Natural killer cell (primary cell): Measurements from ENCODE around the gene MRPL30. TPM values are rescaled to one million over a fixed set of nuclear protein-coding genes. Genes with fewer than 3 reads are reported as not detected.
A peak's percentile ranks its signal among the peaks of the same experiment; 100 is the strongest.
"Not testable (repeated sequence)": the region's sequence is repeated elsewhere in the genome, so short reads cannot be mapped to it uniquely, and the experiment has no call there.

Source experiments
- ATAC-seq, 3 donors: fragments of 150-1000 bp in 2 of 3; fragments of 200-7000 bp in 1 of 3; cut with Tn5 transposase; 1 replicate in 1 of 3; 2 replicates in 2 of 3; pipeline ENCODE4 v1.10.0; 2021; ENCODE audit warnings: mild to moderate bottlenecking in 2 of 3, moderate library complexity in 2 of 3
- DNase-seq, 2 donors: peaks; one replicate each; pipeline versions ENCODE4 v3.0.0 to v3.0.0-alpha.2; 2013 to 2021; ENCODE audit warnings: mixed read lengths in 1 of 2
- H3K27ac ChIP-seq: one replicate; pipeline ENCODE4 v1.5.1; 2013; ENCODE audit warnings: mild to moderate bottlenecking, low read length
- H3K27me3 ChIP-seq: one replicate; pipeline ENCODE4 v1.6.1; 2013; ENCODE audit warnings: low read length; ENCODE audit not compliant: control insufficient read depth, insufficient read depth
- H3K36me3 ChIP-seq: one replicate; pipeline ENCODE4 v1.6.1; 2013; ENCODE audit warnings: low read length; ENCODE audit not compliant: control insufficient read depth, insufficient read depth
- H3K4me1 ChIP-seq: one replicate; pipeline ENCODE4 v1.6.1; 2013; ENCODE audit warnings: low read length; ENCODE audit not compliant: control insufficient read depth, insufficient read depth
- H3K4me3 ChIP-seq: one replicate; pipeline ENCODE4 v1.5.1; 2013; ENCODE audit warnings: low read length
- H3K9me3 ChIP-seq: one replicate; pipeline ENCODE4 v1.6.1; 2013; ENCODE audit warnings: low read length; ENCODE audit not compliant: control insufficient read depth, insufficient read depth
- H3K27ac Mint-ChIP-seq, 2 donors: one replicate each; pipeline ENCODE4 v1.8.0; 2022; ENCODE audit warnings: mild to moderate bottlenecking in 2 of 2, mixed read lengths in 2 of 2, moderate library complexity in 1 of 2
- H3K27me3 Mint-ChIP-seq, 2 donors: one replicate each; pipeline ENCODE4 v1.8.0; 2022; ENCODE audit warnings: low read depth in 2 of 2, mixed read lengths in 2 of 2
- H3K36me3 Mint-ChIP-seq: one replicate; pipeline ENCODE4 v1.8.0; 2022; ENCODE audit warnings: mixed read lengths
- H3K4me1 Mint-ChIP-seq, 2 donors: one replicate each; pipeline ENCODE4 v1.8.0; 2022; ENCODE audit warnings: mixed read lengths in 2 of 2
- H3K4me3 Mint-ChIP-seq: one replicate; pipeline ENCODE4 v1.8.0; 2022; ENCODE audit warnings: mild to moderate bottlenecking, moderate library complexity, mixed read lengths
- H3K9me3 Mint-ChIP-seq, 2 donors: one replicate each; pipeline ENCODE4 v1.8.0; 2022; ENCODE audit warnings: mixed read lengths in 2 of 2
- WGBS: methylation state at CpG from one replicate; pipeline ENCODE4 v1.1.7; 2013; ENCODE audit warnings: missing lambda C conversion rate; ENCODE audit not compliant: insufficient coverage; 5-methylcytosine and 5-hydroxymethylcytosine counted together
- intact Hi-C: fragments of 100-400 bp; cut with micrococcal nuclease; formaldehyde crosslinking; loops from one replicate; pipeline ENCODE4 v1.14.2; 2022
- total RNA-seq, 4 donors: library from RNA; stranded (reverse); fragments of 120-200 nt in 1 of 4; gene quantifications; one replicate each; pipeline versions ENCODE4 v1.2.3 to v1.2.4, GENCODE V29; 2013 to 2022
- TF ChIP-seq, protein P1 (sequence below): fragments of 200-600 bp; IDR thresholded peaks from one replicate; pipeline ENCODE4 v1.8.0; 2022; ENCODE audit warnings: antibody characterized with exemption

MRPL30 gene
- total RNA-seq, 3 donors from 2014 or later (not counting 1 experiment from before 2014, with no cell fraction given), result 16.0 to 18.6 (median 16.9) TPM

DNA sequence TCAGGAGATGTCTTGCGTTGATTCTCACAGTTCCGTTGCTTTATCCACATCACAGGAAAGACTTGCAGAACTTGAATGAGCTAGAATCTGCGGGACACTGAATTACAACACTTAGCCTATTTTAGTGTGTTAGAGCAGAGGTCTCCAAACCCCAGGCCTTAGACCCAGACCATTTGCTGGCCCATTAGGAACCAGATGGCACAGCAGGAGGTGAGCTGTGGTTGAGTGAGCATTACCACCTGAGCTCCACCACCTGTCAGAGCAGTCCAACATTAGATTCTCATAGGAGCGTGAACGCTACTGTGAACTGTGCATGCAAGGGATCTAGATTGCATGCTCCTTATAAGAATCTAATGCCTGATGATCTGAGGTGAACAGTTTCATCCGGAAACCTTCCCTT, 3.8 kb downstream of the MRPL30 start:
- Histone ChIP-seq H3K4me1 (peaks cover 11% of the 10 kb centered on the region), H3K36me3 (peaks cover 7% of the 10 kb centered on the region), H3K9me3 (no peaks in the 10 kb centered on the region), H3K4me3 (no peak overlapping the region), H3K27ac (no peak overlapping the region), H3K27me3 (no peaks in the 10 kb centered on the region)
- Mint-ChIP-seq H3K36me3 (no peaks in the 10 kb centered on the region), H3K9me3 (no peaks in the 10 kb centered on the region), H3K27me3 (no peaks in the 10 kb centered on the region), H3K27ac (peak overlapping the region in 1 of 2 donors; percentile 51), H3K4me1 (peaks cover 36 to 38% of the 10 kb centered on the region in 2 donors), H3K4me3 (no peak overlapping the region)
- 100% methylated on average over 5 of the region's 6 CpGs for WGBS
- no peak for DNase-seq
- TF ChIP-seq, protein P1, sequence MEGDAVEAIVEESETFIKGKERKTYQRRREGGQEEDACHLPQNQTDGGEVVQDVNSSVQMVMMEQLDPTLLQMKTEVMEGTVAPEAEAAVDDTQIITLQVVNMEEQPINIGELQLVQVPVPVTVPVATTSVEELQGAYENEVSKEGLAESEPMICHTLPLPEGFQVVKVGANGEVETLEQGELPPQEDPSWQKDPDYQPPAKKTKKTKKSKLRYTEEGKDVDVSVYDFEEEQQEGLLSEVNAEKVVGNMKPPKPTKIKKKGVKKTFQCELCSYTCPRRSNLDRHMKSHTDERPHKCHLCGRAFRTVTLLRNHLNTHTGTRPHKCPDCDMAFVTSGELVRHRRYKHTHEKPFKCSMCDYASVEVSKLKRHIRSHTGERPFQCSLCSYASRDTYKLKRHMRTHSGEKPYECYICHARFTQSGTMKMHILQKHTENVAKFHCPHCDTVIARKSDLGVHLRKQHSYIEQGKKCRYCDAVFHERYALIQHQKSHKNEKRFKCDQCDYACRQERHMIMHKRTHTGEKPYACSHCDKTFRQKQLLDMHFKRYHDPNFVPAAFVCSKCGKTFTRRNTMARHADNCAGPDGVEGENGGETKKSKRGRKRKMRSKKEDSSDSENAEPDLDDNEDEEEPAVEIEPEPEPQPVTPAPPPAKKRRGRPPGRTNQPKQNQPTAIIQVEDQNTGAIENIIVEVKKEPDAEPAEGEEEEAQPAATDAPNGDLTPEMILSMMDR, result no peak
- intact Hi-C loops, result no loop called here
- no peak for ATAC-seq

GRCh38 chr2:99187011-99187410, 6.0 kb downstream of the MRPL30 start:
- Histone ChIP-seq H3K4me1 (peaks cover 2% of the 10 kb centered on the region), H3K36me3 (peaks cover 17% of the 10 kb centered on the region), H3K27ac (no peak overlapping the region), H3K9me3 (no peaks in the 10 kb centered on the region), H3K27me3 (no peaks in the 10 kb centered on the region), H3K4me3 (no peak overlapping the region)
- TF ChIP-seq, protein P1, result no peak
- Mint-ChIP-seq H3K4me1 (peaks cover 18 to 25% of the 10 kb centered on the region in 2 donors), H3K9me3 (no peaks in the 10 kb centered on the region), H3K27ac (no peak overlapping the region), H3K27me3 (no peaks in the 10 kb centered on the region), H3K36me3 (no peaks in the 10 kb centered on the region), H3K4me3 (no peak overlapping the region)
- DNase-seq (no peak), ATAC-seq (no peak)
- intact Hi-C loops, result no loop called here

GRCh38 chr2:99188357-99188756, 7.4 kb downstream of the MRPL30 start:
- Mint-ChIP-seq H3K27ac (no peak overlapping the region), H3K9me3 (no peaks in the 10 kb centered on the region), H3K4me1 (peaks cover 12 to 17% of the 10 kb centered on the region in 2 donors), H3K36me3 (no peaks in the 10 kb centered on the region), H3K27me3 (no peaks in the 10 kb centered on the region), H3K4me3 (no peak overlapping the region)
- no peaks in the 10 kb centered on the region for H3K27me3 ChIP-seq
- H3K4me3 ChIP-seq, result no peak overlapping the region
- no peaks in the 10 kb centered on the region for H3K4me1 ChIP-seq
- H3K9me3 ChIP-seq, result no peaks in the 10 kb centered on the region
- H3K36me3 ChIP-seq, result peaks cover 19% of the 10 kb centered on the region
- TF ChIP-seq, protein P1, result no peak
- WGBS, result no CpG with 5 or more reads among the region's 3 CpGs
- H3K27ac ChIP-seq, result no peak overlapping the region
- intact Hi-C loops, result no loop called here
- no peak for ATAC-seq
- no peak for DNase-seq

DNA sequence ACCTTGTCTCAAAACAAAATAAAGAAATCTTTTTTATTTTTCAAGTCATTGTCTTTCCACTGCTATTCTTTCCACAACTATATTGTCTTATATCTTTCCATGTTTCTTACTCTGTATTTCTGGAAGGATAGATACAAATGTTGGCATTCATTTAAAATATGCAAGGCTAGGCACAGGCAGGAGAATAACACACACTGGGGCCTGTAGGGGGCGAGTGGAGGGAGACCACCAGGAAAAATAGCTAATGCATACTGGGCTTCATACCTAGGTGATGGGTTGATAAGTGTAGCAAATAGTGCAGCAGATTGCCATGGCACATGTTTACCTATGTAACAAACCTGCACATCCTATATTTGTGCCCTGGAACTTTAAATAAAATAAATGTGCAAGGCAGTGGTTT, 9.6 kb downstream of the MRPL30 start:
- no peak overlapping the region for H3K4me3 Mint-ChIP-seq
- no peaks in the 10 kb centered on the region for H3K27me3 ChIP-seq
- no peaks in the 10 kb centered on the region for H3K9me3 ChIP-seq
- H3K27ac Mint-ChIP-seq, result no peak overlapping the region
- no peaks in the 10 kb centered on the region for H3K27me3 Mint-ChIP-seq
- TF ChIP-seq, protein P1, result no peak
- H3K4me1 ChIP-seq, result no peaks in the 10 kb centered on the region
- WGBS, result 79% methylated on average over 1 of the region's 1 CpG
- H3K36me3 Mint-ChIP-seq, result no peaks in the 10 kb centered on the region
- no peaks in the 10 kb centered on the region for H3K9me3 Mint-ChIP-seq
- H3K36me3 ChIP-seq, result peaks cover 26% of the 10 kb centered on the region
- peaks cover 2 to 11% of the 10 kb centered on the region in 2 donors for H3K4me1 Mint-ChIP-seq
- ATAC-seq (no peak), DNase-seq (no peak)
- H3K4me3 ChIP-seq, result no peak overlapping the region
- no peak overlapping the region for H3K27ac ChIP-seq
- intact Hi-C loops, result no loop called here

- H3K9me3 Mint-ChIP-seq, DNase-seq, H3K27ac ChIP-seq, H3K9me3 ChIP-seq, intact Hi-C loops, H3K36me3 Mint-ChIP-seq, H3K27ac Mint-ChIP-seq, H3K27me3 ChIP-seq, H3K4me1 ChIP-seq, ATAC-seq, H3K27me3 Mint-ChIP-seq, H3K4me3 Mint-ChIP-seq, H3K4me3 ChIP-seq: not testable (repeated sequence)
- peaks cover 40% of the 10 kb centered on the region for H3K36me3 ChIP-seq
- H3K4me1 Mint-ChIP-seq, result peaks cover 0 to 11% of the 10 kb centered on the region in 2 donors
- 90% methylated on average over 4 of the region's 4 CpGs for whole genome bisulfite sequencing
Observed at GRCh38 chr2:99192364-99192763, 11.4 kb downstream of the MRPL30 start.
